GM21526 (cell line): ENCODE data around the gene CHDH.

ENCODE experiments used
- ATAC-seq: cut with Tn5 transposase; IDR thresholded peaks from one replicate; pipeline ENCODE4 v1.9.1; 2021; ENCODE audit warnings: moderate library complexity; ENCODE audit not compliant: unreplicated experiment, low FRiP score

The CHDH gene

GRCh38 chr3:53850895-53851294 lies 4.7 kb upstream of the CHDH start:
- no peak for ATAC-seq

GRCh38 chr3:53849916-53850315 lies 3.7 kb upstream of the CHDH start:
- no peak for ATAC-seq

- no peak for ATAC-seq
Measured at GRCh38 chr3:53846851-53847155, 584 bp upstream of the CHDH start.

- ATAC-seq = no peak
Measured at GRCh38 chr3:53845881-53846133, 412 bp downstream of the CHDH start.

GRCh38 chr3:53845103-53845880 lies 927 bp downstream of the CHDH start:
- peak; percentile 17 for ATAC-seq

DNA sequence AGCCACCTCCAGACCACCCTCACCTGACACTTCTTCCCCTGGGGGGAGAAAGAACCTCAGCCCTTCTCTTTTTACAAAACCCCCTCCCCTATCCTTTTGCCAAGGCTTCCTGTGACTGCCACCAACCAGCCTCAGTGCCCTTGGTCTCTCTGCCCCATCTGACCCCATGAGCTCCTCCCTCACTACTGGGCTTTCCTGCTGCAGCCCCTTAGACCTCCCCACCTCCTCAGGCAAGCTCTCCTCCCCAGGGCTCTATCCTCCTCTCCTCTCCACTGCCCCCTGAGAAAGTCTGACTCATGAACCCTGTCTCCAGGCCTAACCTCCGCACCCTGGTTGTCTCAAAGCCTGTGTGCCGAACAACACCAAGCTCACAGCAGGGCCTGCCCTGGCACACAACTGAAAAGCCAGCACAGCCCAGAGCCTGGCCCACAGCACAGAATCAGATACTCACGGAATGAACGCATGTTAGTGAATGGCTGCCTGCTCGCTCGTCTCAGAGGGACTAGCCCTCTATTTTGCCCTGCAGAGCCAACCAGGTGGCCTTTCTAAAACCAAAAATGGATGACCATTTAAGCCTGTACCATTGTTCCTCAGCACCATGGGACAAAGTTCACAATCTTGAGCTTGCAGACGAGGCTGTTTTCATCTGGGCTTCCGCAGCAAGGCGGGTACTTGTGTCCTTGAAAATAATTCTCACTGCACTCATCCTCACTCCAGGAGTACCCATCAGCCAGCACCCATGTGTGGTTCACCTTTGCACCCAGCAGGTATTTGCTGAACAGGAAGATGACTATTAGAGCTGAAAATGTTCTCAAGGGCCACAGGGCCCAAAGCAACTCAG lies 1.7 kb downstream of the CHDH start:
- ATAC-seq = no peak

DNA sequence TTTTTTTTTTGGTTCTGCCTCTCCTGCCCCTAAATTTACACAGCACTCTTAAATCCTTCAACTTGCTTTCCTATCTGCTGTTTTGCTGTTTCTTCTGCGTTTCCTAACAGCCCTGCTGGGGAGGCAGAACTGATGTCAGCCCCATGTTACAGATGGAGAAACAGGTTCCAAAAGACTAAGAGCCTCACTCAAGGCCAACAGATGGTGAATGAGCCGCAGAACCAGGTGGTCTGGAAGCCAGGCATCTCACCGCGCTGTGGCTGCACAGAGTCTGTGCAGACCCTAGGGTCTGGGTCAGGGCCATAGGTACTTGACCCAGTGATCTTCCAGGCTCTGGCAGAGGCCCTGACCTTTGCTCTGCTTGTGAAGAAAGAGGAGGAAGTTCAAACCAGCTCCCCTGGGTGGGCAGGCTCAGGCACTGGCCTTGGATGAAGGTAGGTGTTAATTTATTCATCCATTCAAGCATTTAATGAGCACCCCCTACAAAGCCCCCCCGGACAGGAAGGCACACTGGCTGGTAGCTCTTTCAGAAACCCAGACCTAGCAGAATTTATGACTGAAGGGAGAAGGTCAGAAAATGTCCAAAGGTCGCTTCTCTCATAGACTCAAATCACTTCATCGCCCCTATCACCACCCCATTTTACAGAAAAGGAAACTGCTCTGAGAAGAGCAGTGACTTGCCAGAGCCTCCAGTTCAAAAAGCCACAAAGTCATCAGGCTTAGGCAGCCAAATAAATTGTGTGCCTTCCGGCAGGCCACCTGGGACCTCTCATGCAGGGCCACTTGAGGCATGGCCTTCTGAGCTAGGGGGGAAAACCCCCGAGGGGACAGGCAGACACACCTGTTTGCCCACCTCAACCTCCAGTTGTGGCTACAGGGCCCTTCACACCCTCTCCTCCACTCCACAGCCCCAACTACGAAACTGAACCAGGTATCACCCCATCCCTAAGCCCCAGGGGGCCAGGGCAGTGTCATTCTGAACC lies 2.7 kb downstream of the CHDH start:
- no peak for ATAC-seq

DNA sequence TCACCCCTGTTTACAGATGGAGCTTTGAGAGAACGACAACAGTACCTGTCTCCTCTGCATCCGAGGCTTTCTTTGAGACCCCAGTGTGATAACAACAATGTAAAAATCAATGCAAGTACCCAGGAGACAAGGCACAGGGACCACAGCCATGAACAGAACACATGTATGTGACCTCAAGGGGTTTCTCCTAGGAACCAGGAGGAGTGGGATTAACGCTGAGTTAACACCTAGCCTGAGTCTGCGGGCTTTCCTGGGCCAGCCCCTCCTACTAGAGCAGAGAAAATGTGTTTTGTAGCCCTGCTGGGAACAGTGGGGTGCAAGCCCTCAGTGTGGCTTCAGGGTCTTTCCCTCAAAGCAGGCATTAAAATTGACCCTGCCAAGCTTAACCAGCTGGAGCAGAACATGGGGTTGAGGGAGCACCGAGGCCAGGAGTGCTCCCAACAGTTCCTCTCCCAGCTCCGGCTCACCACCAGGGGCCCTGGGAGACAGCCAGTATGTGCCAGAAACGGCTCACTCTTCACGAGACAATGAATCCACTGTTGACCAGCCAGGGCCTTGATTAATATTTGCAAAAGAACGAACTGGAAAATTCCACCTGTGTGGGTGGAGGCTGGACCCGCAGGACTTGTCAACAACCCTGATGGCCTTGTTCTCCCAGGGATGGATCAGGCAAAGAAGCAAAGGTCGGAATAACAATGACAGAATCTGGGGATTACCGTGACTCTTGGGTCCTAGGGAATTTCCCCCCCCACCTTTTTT lies 3.6 kb downstream of the CHDH start:
- ATAC-seq = no peak

GRCh38 chr3:53841296-53841695 lies 4.9 kb downstream of the CHDH start:
- no peak for ATAC-seq

DNA sequence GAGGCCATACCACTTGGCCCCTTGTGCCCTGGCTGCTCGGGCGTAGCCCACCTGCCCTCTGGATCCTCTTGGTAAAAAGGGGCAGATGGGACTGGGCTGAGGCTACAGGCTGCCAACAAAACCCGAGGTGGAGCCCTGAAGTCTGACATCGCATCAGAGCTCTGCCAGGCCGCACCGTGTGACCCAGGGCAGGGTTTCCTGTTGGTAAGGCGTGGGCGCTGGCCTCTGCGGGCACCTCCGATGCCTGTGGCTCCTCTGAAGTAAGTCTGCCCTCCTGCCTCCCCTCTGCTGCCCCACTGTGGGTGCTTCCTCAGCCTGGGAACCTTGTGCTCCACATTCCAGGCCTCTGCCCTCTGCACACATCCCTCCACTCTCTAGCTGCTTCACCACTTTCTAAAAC lies 8.9 kb downstream of the CHDH start:
- no peak for ATAC-seq

GRCh38 chr3:53836084-53836872 lies 9.9 kb downstream of the CHDH start:
- ATAC-seq = no peak

DNA sequence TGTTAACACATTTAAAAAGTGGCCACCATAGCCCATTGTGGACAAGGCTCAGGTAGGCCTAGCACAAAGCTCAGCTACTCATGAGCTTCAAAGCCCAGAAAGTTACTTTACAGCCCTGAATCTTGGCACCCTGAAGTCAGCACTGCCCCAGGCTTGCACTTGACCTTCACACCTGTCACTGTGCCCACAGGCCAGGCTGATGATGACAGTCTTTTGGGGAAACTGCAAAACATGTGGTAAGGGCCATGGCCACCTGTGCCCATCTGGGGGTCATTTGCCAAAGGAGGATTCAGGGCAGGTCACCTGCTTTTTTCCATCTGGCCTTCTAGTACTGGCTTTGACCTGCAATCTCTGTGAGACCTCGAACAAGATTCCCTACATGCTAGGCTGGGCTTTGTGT lies 11.0 kb downstream of the CHDH start:
- no peak for ATAC-seq

DNA sequence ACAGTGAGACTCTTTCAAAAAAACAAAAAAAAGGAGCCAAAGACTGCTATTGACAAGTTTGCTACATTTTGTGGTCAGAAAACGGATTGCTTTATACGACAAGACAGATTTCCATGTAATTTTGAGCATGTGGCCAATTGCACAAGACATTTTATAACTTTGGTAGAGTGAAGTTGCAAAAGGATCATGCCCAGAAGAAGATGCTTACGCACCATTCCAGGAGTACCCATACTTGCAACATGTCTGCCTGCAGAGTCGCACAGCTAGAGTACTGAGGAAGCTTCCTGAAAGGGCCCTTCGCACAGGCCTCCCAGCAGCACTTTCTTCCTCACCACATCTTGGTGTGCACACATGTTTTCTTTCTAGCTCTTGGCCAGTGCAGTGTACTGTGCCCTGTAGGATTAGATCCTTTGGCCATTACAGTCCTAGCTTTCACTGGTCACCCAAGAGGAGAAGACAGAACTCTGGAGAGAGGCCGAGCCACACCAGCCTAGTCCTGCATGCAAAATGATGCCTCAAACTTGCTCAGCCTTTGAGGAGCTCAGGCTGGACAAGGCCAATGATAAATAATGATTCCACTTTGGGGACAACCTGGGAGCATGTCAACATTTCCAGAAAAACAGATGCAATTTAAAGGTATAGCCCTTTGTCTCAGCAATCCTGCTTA lies 11.7 kb downstream of the CHDH start:
- ATAC-seq = no peak

GRCh38 chr3:53833700-53834099 lies 12.5 kb downstream of the CHDH start:
- no peak for ATAC-seq

- ATAC-seq = no peak
Measured at GRCh38 chr3:53833053-53833645, 13.1 kb downstream of the CHDH start.

DNA sequence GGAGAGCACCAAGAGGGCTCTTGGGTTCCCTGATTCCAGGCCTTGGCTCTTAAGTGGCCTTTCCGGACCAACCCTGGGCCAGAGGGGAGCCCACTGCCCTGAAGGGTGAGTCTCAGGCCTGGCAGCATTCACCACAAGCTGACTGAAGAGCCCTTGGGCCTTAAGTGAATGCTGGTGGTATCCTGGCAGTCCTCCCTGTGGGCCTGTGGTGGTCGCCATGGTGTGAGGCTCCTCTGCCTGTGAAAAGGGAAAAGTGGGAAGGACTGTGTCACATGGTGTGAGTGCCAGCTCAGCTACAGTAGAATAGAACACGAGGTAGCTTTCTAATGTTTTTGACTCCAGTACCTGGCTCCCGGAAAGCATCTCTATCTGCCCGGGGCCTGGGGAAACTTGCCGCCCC lies 15.3 kb downstream of the CHDH start:
- ATAC-seq = no peak

DNA sequence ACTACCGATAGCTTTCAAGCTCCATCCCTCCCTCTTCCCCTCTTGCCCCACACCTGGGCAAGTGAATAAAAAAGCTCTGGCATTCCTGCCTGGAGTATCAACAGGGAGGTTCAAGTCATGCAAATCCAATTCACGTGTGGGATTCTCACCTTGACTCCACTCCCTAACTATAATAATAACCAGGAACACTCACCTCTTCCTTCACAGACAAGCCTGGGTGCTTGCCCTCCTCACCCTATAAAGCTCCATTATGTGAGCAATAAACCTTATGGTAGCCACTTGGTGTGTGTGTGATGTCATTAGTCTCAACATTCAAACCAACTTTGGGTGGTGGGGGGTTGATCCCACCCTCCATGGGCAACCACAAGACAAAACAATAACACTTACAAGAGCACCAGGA lies 16.6 kb downstream of the CHDH start:
- no peak for ATAC-seq

DNA sequence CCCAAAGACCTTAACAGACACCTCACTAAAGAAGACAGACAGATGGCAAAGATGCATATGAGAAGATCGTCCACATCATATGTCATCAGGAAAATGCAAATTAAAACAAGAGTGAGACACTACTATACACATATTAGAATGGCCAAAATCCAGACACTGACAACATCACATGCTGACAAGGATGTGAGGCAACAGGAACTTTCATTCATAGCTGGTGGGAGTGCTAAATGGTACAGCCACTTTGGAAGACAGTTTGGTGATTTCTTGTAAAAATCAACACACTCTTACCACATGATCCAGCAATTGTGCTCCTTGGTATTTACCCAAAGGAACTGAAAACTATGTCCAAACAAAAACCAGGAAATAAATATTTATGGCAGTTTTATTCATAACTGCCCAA lies 17.6 kb downstream of the CHDH start:
- ATAC-seq = no peak

- ATAC-seq = no peak
Measured at GRCh38 chr3:53826048-53826447, 20.2 kb downstream of the CHDH start.
